Measurements from ENCODE around the gene WSCD2. TPM values are rescaled to one million over a fixed set of nuclear protein-coding genes. Genes with fewer than 3 reads are reported as not detected.
A peak's percentile ranks its signal among the peaks of the same experiment; 100 is the strongest.

WSCD2 gene
- polyA plus RNA-seq, 1 of the 3 experiments (the other 2 are of a cell fraction) = 0.03 TPM

- Histone ChIP-seq H3K4me2 (no peak overlapping the region), H3K27ac (ENCODE audit: low read depth in 2 of 2, low read length in 1 of 2) (no peak overlapping the region), H3K9me3 (no peaks in the 10 kb centered on the region), H3K36me3 (replicated peaks in 1 of 2; ENCODE audit: control insufficient read depth in 1 of 2, insufficient read depth in 2 of 2, low read length in 1 of 2) (no peaks in the 10 kb centered on the region), H3K27me3 (ENCODE audit: insufficient read depth) (no peaks in the 10 kb centered on the region), H4K20me1 (ENCODE audit: insufficient read depth) (no peaks in the 10 kb centered on the region), H3K9me2 (no peaks in the 10 kb centered on the region), H3K79me2 (ENCODE audit: insufficient read depth) (no peaks in the 10 kb centered on the region), H3K9ac (no peak overlapping the region), H3F3A (replicated peaks; ENCODE audit: insufficient read depth) (no peaks in the 10 kb centered on the region), H3K4me1 (ENCODE audit: control insufficient read depth in 1 of 2, insufficient read depth in 2 of 2, low read depth in 1 of 2, low read length in 1 of 2) (peaks cover 0 to 13% of the 10 kb centered on the region in 2 experiments; a peak in 1 of 4 replicates), H2AFZ (ENCODE audit: low read depth) (no peak overlapping the region), H3K4me3 (ENCODE audit: low read depth in 2 of 2, low read length in 1 of 2) (no peak overlapping the region)
- CTCF ChIA-PET = interaction anchor here (1.3 to 3.8 kb wide), 6 partner anchors 8 to 277 kb away, joined by 4 to 45 read pairs (median 12); no protein-coding TSS in a partner anchor
- no peak for TF ChIP-seq CHD2 (IDR thresholded peaks at IDR 0.05; ENCODE audit: low read length, partially characterized antibody)
- TF ChIP-seq FOXM1 (IDR thresholded peaks at IDR 0.05; ENCODE audit: low read depth) = no peak
- no peak for TF ChIP-seq RAD21 (IDR thresholded peaks at IDR 0.05; ENCODE audit: low read length)
- TF ChIP-seq RCOR1 (IDR thresholded peaks at IDR 0.05; ENCODE audit: low read length) = no peak
- TF ChIP-seq MXI1 (IDR thresholded peaks at IDR 0.05; ENCODE audit: low read depth, low read length) = no peak
- TF ChIP-seq RFX5 (IDR thresholded peaks at IDR 0.05; ENCODE audit: low read length) = no peak
- no peak for TF ChIP-seq POLR2AphosphoS5 (IDR thresholded peaks at IDR 0.05; ENCODE audit: low read depth, low read length)
- TF ChIP-seq EZH2phosphoT487 (IDR thresholded peaks at IDR 0.05; ENCODE audit: borderline replicate concordance, low read depth) = no peak
- no peak for TF ChIP-seq ELF1 (IDR thresholded peaks at IDR 0.05)
- TF ChIP-seq PBX3 (IDR thresholded peaks at IDR 0.05) = no peak
- no peak for TF ChIP-seq TCF12 (IDR thresholded peaks at IDR 0.05)
- POLR2A ChIA-PET = no interaction called here
- DNase-seq = no peak
- WGBS (ENCODE audit: low lambda C conversion rate) = 21% methylated on average over 1 of the region's 1 CpG
Measured at GRCh38 chr12:108236366-108236765, 107.3 kb downstream of the WSCD2 start.

- WGBS (ENCODE audit: low lambda C conversion rate) = 48% methylated on average over 3 of the region's 3 CpGs
- Histone ChIP-seq H3K36me3 (replicated peaks in 1 of 2; ENCODE audit: control insufficient read depth in 1 of 2, insufficient read depth in 2 of 2, low read length in 1 of 2) (no peaks in the 10 kb centered on the region), H3K4me3 (ENCODE audit: low read depth in 2 of 2, low read length in 1 of 2) (no peak overlapping the region), H3K27me3 (ENCODE audit: insufficient read depth) (no peaks in the 10 kb centered on the region), H3K4me1 (ENCODE audit: control insufficient read depth in 1 of 2, insufficient read depth in 2 of 2, low read depth in 1 of 2, low read length in 1 of 2) (peaks cover 0 to 17% of the 10 kb centered on the region in 2 experiments; a peak in 1 of 4 replicates), H3K9me2 (no peaks in the 10 kb centered on the region), H3K4me2 (no peak overlapping the region), H3K27ac (ENCODE audit: low read depth in 2 of 2, low read length in 1 of 2) (no peak overlapping the region), H3F3A (replicated peaks; ENCODE audit: insufficient read depth) (no peaks in the 10 kb centered on the region), H3K9ac (no peak overlapping the region), H4K20me1 (ENCODE audit: insufficient read depth) (no peaks in the 10 kb centered on the region), H3K9me3 (no peaks in the 10 kb centered on the region), H2AFZ (ENCODE audit: low read depth) (no peak overlapping the region), H3K79me2 (ENCODE audit: insufficient read depth) (no peaks in the 10 kb centered on the region)
- no peak for DNase-seq
- ChIA-PET POLR2A (no interaction called here), CTCF (interaction anchor here (0.9 to 3.2 kb wide), 13 partner anchors 8 to 259 kb away, joined by 3 to 16 read pairs (median 3); no protein-coding TSS in a partner anchor)
- TF ChIP-seq RAD21 (IDR thresholded peaks at IDR 0.05; ENCODE audit: low read length) (peak; percentile 15; the same call in 1 of the 2 replicates), PBX3 (IDR thresholded peaks at IDR 0.05) (no peak), NRF1 (IDR thresholded peaks at IDR 0.05; ENCODE audit: low read depth, low read length) (no peak), CTCF (IDR thresholded peaks at IDR 0.05) (peak; percentile 21; the same call in 1 of the 2 replicates), ELF1 (IDR thresholded peaks at IDR 0.05) (no peak), FOXM1 (IDR thresholded peaks at IDR 0.05; ENCODE audit: low read depth) (no peak)
Measured at GRCh38 chr12:108237272-108237671, 108.2 kb downstream of the WSCD2 start.

Data from SK-N-SH (cell line).